Activated CD4-positive, alpha-beta T cell treated with anti-CD3 and anti-CD28 coated beads for 1 hour (primary cell): Measurements from ENCODE around the gene PTPRN2.

Experiments used
- DNase-seq: peaks from one replicate; pipeline ENCODE4 v3.0.0-alpha.2; 2020

PTPRN2 gene

GRCh38 chr7:158030566-158030965, 557.1 kb downstream of the PTPRN2 start:
- DNase-seq: no peak

GRCh38 chr7:158030071-158030470, 557.6 kb downstream of the PTPRN2 start:
- DNase-seq: no peak

- no peak for DNase-seq
Measured at GRCh38 chr7:158029509-158029908, 558.1 kb downstream of the PTPRN2 start.

- no peak for DNase-seq
Measured at GRCh38 chr7:158028971-158029370, 558.7 kb downstream of the PTPRN2 start.

GRCh38 chr7:158028290-158028941, 559.2 kb downstream of the PTPRN2 start:
- no peak for DNase-seq

GRCh38 chr7:158027646-158028045, 560.0 kb downstream of the PTPRN2 start:
- DNase-seq: no peak

GRCh38 chr7:158026636-158027265, 560.9 kb downstream of the PTPRN2 start:
- no peak for DNase-seq

GRCh38 chr7:158025686-158026600, 561.7 kb downstream of the PTPRN2 start:
- no peak for DNase-seq

- no peak for DNase-seq
Measured at GRCh38 chr7:158024881-158025280, 562.7 kb downstream of the PTPRN2 start.

- no peak for DNase-seq
Measured at GRCh38 chr7:158024351-158024715, 563.3 kb downstream of the PTPRN2 start.

- DNase-seq: no peak
Measured at GRCh38 chr7:158023681-158024350, 563.8 kb downstream of the PTPRN2 start.

GRCh38 chr7:158023157-158023556, 564.5 kb downstream of the PTPRN2 start:
- no peak for DNase-seq

GRCh38 chr7:158022601-158023000, 565.0 kb downstream of the PTPRN2 start:
- no peak for DNase-seq

GRCh38 chr7:158021836-158022235, 565.8 kb downstream of the PTPRN2 start:
- DNase-seq: no peak

- no peak for DNase-seq
Measured at GRCh38 chr7:158020706-158021095, 566.9 kb downstream of the PTPRN2 start.

- no peak for DNase-seq
Measured at GRCh38 chr7:158019726-158020705, 567.6 kb downstream of the PTPRN2 start.

- DNase-seq: no peak
Measured at GRCh38 chr7:158018971-158019645, 568.5 kb downstream of the PTPRN2 start.

- DNase-seq: no peak
Measured at GRCh38 chr7:158018098-158018762, 569.4 kb downstream of the PTPRN2 start.

GRCh38 chr7:158017111-158018097, 570.2 kb downstream of the PTPRN2 start:
- DNase-seq: no peak
